Activated CD4-positive, alpha-beta T cell treated with anti-CD3 and anti-CD28 coated beads, Interleukin-2, Interleukin-6, amounts not matched to agents 100 ng/mL and 50 ng/mL, durations not matched to agents 16 hours and 8 hours (primary cell): ENCODE measurements around the gene MBD3.
"Not testable (repeated sequence)": the region's sequence is repeated elsewhere in the genome, so short reads cannot be mapped to it uniquely, and the experiment has no call there.

Experiments used
- DNase-seq: peaks from one replicate; pipeline ENCODE4 v3.0.0-alpha.2; 2020

MBD3 gene

DNA sequence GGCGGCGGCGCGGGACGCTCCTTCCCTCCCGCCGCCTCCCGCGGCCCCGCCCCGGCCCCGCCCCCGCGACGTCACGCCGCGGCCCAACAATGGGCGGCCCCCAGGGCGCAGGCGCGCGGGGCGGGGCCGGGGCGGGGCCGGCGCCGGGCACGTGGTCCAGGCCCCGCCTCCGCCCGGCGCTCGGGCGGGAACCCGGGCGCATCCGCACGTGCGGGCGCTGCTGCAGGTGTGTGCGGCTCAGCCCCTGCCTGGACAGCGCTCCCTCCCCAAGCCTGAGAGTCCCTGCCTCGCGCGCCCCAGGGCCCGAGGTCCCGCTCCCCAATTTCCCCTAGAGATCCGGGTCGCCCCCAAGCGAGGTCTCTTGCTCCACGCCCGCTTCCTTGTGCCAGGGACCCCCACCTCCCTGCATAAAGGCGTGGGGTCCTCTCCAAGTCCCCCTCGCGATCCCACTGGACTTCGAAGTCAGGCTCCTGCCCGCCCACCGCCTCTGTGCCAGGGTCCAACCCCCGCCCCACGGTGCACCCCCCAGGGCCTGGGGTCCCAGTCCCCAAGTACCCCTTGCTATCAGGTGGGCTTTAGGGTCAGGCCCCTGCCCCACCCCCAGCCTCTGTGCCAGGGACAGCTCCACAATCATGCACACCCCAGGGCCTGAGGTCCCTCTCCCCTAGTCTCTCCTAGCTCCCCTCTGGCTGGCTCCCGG, 24.2 kb downstream of the MBD3 start, which contains the start of gene MEX3D:
TSS of gene MEX3D (minus strand) at position 6 of the 700 bp plus-strand sequence. CDS start 267 bp downstream, outside the sequence.
- peak; percentile 88 for DNase-seq

DNA sequence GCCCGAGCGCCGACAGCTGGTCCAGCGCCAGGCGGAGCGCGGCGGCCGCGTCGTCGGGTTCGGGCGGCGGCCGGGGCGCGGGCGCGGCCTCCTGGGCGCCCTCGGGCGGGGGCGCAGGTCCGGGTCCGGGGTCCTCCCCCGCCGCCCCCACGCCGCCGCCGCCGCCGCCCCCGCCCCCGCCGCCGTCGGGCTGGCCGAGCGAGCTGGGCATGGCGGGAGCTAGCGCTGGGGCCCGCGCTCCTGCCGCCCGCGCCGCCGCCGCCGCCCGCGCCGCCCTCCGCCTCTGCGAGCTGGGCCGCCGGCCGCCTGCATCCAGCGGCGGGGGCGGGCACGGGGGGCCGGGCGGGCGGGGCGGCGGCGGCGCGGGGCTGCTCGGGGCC, 24.8 kb downstream of the MBD3 start:
- no peak for DNase-seq

DNA sequence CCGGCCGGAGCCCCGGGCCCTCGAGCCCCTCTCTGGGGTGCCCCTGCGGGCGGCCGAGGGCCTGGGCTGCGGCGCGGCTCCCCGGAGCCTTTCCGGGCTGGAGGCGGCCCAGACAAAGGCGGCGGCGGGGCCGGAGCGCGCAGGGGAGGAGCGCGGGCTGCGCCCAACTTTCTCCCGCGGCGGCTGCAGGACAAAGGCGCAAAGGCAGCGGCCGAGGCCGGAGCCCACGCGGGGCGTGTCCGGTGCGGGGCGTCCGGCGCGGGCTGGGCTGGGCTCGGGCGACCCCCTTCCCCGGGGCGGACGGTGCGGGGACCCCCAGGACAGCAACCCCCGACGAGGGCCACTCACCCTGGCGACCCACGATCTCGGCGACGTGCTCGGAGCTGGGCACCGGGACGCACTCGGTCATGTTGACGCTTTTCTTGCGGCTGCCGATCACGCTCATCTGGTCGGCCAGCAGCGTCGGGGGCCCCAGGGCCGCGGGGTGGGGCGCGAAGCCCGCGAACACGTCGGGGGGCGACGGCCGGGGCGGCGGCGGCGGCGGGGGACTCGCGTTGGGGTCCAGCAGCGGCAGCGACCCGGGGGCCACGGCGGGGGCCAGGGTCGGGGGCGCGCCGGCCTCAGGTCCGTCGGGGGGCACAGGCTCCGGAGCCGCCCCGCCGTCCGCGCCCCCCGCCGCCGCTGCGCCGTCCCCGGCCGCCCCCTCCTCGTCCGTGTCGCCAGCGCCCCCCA, 25.4 kb downstream of the MBD3 start:
- no peak for DNase-seq

DNA sequence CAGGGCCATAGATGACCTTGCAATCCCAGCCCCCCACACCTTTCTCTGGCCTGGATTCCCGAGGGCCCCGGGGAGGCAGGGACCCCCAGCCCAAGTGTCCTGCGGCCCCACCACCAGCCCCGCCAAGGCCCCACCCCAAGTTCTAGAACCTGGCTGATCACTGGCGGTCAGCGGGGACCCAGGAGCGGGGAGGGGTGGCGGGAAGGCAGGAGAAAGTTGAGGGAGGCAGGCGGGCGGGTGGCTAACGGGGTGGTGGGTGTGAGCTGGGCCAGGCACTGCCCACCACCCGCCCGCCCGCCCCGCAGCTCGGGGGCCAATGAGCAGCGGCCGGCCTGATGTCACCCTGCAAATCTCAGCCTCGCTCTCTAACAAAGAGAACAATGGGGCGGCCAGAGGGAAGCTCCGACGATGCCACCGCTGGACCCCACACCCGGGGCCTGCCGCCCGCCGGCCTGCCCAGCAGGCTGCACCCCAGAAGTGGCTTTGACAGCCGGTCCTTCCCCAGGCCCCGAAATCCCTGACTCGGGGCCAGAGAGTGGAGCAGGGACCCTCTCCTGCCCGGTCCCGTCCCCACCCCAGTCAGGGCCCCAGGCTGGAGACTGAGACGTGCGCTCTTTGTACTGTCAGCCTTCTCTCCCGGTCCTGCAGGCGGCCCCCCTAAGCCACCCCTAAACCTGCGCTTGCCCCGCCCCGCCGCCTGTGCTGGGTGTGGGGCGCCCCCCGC, 26.1 kb downstream of the MBD3 start:
- no peak for DNase-seq

DNA sequence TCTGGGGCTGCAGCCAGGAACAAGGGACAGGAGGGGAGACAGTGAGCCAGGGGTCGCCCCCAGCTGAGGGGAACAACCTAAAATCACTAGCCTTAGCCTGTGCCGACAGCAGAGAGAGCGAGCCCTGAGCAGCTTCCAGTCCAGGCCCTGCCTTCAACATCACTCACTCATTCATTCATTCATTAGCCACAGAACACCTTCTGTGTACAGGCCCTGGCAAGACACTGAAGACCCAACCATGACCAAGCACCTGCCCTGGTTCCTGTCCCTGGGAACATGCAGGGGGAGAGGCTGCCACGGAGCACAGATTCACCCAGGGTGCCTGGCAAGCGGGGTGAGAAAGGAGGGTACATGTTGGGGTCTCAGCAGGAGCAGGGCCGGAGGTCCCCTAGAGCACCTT, 29.4 kb downstream of the MBD3 start:
- no peak for DNase-seq

DNA sequence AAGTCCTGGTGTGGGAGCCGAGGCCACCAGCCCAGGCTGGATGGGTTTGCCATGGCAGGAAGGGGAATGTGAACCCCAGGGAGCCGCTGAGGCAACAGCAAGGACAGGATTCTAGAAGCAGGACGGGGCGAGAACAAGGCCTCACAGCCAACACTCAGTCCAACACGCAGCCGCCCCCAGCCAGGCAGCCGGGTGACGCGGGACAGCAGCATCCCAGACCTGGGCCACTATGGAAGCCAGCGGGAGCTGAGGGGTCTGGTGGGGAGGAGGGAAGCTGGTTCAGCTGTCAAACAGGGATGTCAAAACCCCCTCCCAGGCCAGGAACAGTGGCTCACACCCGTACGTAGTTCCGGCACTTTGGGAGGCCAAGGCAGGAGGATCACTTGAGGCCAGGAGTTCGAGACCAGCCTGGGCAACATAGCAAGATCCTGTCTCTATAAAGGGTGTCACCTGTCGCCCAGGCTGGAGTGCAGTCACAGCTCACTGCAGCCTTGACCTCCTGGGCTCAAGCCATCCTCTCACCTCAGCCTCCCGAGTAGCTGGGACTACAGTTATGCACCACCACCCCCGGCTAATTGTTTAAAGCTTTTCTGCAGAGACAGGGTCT, 31.3 kb downstream of the MBD3 start:
- DNase-seq = no peak

DNA sequence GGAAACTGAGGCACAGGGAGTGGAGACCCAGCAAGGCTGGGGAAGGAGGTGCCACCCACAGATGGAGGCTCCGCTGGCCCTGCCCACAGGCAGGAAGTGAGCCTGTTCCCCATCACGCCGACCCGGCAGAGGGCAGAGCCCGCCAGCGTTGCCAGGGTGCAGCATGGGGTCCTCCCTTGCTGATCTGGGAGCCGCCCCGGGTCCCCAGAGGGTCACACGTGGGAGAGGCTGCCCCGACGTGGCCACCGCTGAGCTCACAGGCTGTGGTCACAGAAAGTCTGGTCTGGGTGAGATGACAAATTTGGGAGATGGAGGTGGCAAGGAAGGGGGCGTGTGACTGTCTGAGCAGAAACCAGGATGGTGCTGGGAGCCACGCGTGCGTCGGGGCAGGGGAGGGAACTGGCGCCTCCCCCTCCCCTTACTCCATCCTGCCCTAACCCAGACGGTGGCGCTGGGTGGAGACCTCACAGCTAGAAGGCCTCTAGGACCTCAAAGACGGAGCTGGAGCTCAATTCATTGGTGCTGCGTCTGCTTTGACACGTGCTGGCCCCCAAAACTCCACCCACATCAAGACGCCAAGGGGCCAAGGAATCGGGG, 32.3 kb downstream of the MBD3 start:
- no peak for DNase-seq

DNA sequence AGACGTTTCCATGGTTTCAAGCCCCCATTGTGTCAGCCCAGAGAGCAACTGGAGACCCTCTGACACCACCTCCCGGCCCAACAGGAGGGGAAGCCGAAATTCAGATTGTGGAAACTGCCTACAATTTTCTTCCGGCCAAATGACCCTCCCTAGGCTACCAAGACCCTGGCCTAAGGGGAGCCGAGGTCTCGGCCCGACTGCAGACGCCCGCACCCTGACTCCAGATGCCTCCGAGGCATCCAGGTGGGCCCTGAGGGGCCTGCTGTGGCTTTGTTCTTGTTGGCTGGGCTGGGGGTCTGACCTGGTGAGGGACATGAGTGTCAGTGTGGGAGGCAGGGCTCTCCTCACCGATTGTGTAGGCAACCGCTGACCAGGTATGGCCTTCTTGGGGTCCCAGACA, 34.1 kb downstream of the MBD3 start:
- DNase-seq = no peak

DNA sequence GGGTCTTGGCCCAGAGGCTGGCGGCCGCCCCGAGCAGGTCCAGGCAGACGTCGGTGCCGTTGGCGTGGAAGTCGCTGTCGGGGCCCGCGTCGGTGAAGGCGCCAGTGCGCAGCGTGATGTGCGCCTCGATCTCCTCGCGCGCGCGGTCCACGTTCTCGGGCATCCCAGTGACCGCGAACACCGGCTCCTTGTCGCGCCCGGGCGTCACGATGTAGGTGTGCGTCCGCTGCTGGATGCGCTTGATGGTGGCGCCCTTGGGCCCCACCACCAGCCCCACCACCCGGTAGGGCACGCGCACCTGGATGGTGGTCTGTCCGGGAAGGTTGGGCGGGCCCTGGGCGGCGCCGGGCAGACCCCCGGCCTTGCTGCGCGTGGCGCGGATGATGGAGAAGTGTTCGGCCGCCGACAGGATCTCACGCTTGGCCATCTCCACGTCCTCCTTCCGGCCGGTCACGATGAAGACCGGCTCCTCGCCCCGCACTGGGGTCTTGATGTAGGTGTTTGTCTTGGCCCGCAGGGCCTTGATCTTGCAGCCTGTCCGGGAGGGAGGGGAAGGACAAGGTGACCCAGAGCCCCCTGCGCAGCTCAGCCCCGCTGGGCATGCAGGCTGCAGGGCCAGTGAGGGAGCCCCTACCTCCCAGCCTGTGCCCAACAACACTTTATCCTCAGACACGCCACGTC, 36.1 kb downstream of the MBD3 start:
- no peak for DNase-seq

DNA sequence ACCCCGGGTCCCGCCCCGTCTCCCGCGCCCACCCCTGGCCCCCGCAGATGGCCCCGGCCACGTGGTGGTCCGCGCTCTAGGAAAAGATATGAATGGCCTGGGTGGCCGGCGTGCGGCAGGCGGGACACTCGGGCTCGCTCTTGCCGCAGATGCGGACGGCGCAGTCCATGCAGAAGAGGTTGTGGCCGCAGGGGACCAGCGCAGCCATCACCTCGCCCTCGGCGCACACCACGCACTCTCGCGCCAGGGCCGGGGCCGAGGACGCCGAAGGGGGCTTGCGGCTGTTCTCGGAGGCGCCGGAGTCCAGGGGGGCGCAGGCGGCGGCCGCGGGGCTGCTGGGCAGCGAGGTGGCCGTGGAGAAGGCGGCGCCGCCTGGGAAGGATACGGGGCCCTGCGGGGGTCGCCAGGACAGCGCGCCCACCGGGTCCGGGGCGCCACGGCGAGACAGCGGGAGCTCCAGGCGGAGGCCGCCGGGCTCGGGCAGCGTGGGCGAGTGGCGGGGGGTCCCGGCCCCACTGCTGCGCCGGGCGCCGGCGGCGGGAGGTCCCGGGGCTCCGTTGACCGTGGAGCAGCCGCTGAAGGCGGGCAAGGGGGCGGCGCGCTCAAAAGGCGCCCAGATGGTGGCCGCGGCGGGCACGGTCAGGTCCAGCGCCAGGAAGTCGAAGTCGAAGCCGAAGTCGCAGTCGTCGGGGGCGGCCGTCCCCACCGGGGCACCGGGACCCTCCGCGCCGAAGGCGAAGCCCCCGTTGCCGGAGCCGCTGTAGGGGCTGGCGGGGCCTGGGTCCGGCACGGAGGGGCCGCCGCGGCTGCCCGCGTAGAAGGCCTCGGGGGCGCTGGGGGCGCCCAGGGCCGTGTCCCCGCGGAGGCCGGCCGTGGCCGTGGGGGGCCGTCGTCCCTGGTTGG, 36.9 kb downstream of the MBD3 start:
- DNase-seq = no peak

DNA sequence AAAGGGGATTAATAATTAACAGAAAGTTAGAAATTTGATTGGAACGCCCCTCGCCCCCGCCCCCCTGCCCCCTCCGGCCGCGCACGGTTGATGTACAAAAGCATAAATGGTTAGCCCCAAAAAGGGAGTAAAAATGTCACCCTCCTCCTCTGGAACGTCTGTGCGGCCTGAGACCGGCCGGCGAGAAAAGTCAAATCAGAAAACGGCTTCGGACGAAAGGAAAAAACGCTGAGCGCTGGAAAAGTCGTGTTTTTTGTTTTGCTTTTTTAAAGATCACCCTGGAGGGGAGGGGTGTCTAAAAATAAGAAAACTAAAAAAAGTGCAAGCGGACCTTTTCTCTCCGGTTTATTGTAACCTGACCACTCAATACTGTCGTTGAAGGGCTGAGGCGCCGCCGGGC, 37.7 kb downstream of the MBD3 start:
- no peak for DNase-seq

DNA sequence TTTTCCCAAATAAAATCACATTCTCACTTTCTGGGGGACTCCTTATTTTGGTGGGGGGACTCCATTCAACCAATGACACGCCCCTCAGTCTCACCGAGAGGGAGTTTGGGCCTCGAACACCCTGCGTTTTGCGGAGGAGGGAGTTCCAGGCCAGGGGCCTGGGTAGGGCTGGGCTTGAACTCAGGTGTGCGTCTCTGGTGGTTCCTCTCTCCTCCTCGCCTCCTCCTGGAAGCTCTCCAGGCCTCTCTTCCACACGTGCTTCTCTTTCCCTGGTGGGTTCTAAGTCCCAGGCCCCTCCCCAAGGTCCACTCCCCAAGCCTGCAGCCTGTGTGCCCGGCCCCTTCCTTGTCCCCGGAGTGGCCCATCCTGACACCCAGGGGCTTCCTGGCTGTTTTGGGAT, 39.2 kb downstream of the MBD3 start:
- no peak for DNase-seq

DNA sequence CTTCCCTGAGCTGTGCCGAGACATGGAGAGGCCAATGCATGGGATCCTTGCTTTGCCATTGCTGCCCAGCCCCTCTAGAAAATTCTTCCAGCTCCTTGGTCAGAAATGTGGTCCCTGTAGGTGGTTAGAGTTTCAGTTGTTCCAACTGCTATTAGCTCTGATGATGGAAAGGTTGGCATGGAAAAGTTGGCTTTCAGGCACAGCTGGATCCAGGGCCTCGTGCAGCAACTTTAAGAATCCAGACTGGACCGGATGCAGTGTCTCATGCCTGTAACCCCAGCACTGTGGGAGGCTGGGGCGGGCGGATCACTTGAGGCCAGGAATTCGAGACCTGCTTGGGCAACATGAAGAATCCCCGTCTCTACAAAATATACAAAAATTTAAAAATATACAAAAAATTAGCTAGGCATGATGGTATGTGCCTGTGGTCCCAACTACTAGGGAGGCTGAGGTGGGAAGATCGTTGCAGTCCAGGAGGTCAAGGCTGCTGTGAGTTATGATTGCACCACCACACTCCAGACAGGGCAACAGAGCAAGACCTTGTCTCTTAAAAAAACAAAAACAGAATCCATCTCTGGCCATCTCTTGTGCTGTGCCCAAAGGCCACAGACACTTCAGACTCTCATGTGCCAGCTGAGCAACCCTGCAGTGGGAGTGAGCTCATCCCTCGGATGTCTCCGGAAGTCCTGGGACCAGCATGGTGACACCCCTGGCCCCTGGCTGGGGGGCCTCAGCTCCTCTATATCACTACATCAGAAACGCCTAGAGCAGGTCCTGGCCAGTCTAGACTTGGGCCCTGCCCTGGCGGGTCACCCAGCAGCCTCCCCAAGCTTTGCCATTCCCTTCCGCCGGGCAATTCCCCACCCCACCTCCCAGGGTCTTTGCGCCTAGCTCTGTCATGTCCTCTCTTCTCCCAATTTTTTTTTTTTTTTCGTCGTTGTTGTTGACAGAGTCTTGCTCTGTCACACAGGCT, 41.3 kb downstream of the MBD3 start:
- DNase-seq = no peak

DNA sequence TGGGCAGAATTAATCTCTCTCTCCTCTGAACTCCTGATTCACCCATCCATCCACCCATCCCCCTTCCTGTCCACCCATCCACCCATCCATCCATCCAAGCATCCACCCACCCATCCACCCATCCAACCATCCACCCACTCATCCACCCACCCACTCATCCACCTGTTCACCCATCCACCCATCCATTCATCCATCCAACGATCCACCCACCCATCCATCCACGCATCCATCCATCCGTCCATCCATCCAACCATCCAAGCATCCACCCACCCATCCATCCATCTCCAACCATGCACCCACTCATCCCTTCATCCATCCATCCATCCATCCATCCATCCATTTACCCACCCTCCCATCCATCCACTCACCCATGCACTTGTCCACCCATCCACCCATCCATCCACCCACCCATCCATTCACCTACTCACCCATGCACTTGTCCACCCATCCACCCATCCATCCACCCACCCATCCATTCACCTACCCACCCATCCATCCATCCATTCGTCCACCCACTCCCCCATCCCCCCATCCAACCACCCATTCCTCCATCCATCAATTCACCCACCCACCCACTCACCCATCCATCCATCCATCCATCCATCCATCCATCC, 43.2 kb downstream of the MBD3 start:
- no peak for DNase-seq

DNA sequence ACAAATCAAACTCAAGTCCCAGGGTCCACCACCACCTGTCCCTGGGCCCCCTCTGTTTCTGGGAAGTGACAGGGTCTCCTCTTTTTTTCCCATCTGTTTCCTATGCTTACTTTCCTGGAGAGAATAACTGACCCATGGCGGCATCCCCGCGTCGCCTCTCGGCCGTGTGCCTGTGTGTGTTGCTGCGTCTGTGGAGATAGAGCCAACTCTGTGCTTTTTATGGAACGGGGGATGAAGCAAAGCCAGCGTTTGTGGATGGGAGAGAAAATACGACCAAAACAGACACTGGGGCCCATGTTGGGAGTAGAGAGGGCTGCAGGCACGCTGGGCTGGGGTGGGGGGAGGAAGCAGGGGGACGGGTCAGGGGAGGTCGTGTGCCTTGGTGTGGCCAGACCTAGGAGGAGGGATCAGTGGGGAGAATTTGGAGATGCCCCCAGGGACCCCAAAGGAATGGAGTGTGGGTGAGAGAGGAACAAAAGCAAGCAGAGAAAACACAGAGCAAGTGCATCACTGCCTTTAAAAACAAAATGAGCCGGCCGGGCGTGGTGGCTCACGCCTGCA, 52.2 kb downstream of the MBD3 start:
- no peak for DNase-seq

DNA sequence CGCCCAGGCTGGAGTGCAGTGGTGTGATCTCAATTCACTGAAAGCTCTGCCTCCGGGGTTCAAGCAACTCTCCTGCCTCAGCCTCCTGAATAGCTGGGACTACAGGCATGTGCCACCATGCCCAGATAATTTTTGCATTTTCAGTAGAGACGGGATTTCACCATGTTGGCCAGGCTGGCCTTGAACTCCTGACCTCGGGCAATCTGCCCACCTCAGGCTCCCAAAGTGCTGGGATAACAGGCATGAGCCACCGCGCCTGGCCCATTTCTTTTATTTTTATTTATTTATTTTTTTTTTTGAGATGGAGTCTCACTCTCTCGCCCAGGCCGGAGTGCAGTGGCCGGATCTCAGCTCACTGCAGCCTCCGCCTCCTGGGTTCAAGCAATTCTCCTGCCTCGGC, 52.9 kb downstream of the MBD3 start:
- DNase-seq = not testable (repeated sequence)

DNA sequence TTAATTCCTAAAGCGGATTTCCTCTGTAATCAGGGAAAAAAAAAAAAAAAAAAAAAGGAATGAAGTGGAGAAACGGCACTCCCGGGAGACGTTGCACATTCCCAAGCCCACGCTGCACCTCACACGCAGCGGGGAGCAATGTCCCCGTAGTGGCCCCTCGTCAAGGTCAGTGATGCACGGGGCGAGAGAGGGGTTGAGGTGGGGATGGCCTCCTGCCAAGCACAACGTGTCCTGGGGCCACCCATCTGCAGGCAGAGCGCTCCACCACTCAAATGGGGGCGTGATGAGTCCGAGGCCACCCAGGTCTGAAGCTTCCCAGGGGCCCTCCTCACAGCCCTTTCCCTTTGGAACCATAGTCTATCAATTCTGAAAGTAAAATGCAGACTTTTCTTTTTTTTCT, 53.7 kb downstream of the MBD3 start:
- DNase-seq = no peak

DNA sequence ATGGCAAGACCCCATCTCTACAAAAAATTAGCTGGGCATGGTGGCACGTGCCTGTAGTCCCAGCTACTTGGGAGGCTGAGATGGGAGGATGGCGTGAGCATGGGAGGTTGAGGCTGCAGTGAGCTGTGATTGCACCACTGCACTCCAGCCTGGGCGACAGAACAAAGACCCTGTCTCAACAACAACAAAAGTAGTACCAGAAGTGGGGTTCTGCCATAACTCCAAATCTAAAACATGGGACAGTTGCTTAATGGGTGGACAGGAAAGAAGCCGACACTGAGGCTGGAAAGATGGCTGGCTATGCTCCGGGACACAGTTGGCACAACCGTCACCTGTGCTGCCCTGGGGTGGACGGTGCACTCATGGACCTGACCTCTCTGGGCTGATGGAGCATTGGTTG, 57.0 kb downstream of the MBD3 start:
- not testable (repeated sequence) for DNase-seq

DNA sequence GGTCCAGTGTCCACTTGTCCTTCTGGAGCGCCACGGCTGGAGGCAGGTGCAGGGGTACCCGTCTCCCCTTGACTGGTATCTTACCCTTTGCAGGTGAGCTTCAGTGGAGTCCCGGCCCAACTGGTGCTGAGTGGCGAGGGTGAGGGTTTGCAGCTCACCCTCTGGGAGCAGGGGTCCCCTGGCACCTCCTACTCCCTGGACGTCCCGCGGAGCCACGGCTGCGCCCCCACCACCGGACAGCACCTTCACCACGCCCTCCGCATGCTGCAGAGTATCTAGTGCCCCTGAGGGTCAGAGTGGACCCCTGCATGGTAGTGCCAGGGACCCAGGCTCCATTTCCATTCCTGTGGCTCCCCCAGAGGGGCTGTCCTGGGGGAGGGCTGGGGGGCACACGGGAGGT, 57.7 kb downstream of the MBD3 start:
- DNase-seq = no peak
